PC-3 (cell line): Measurements from ENCODE around the gene ASB16. TPM values are rescaled to one million over a fixed set of nuclear protein-coding genes. Genes with fewer than 3 reads are reported as not detected.

Experiments used
- ATAC-seq: fragments of 200-7000 bp; cut with Tn5 transposase; 2 replicates; pipeline ENCODE4 v1.9.1; 2020; ENCODE audit warnings: mild to moderate bottlenecking, moderate library complexity
- BruUV-seq: library from RNA; stranded (reverse); fragments of 400-500 nt; replicated peaks from 2 replicates; lab custom pipeline; 2021; lab: Mats Ljungman, UMichigan
- CTCF ChIA-PET: fragments of 300-600 bp; sonication (Branson Sonifier 250); formaldehyde crosslinking; loops from one replicate; lab custom pipeline; 2022; ENCODE audit warnings: antibody characterized with exemption; lab: Charles Lee
- POLR2A ChIA-PET: fragments of 300-600 bp; sonication (Branson Sonifier 250); formaldehyde crosslinking; loops from one replicate; lab custom pipeline; 2022; ENCODE audit warnings: antibody characterized with exemption; ENCODE audit not compliant: unreplicated experiment; lab: Charles Lee
- DNase-seq: peaks from one replicate; pipeline ENCODE4 v3.0.0-alpha.2; 2015
- H2AFZ ChIP-seq: fragments of 300-600 bp; sonication (generic); 2 replicates; pipeline ENCODE4 v1.6.0; 2016; ENCODE audit warnings: antibody characterized with exemption, low read length
- H3F3A ChIP-seq: fragments of 300-600 bp; sonication (generic); one replicate; pipeline ENCODE4 v1.6.0; 2017; ENCODE audit warnings: antibody characterized with exemption, low read length, control low read depth, mild to moderate bottlenecking; ENCODE audit not compliant: unreplicated experiment
- H3K27ac ChIP-seq: fragments of 300-600 bp; sonication (generic); 2 replicates; pipeline ENCODE4 v1.5.1; 2016; ENCODE audit warnings: mild to moderate bottlenecking, low read length
- H3K27me3 ChIP-seq: fragments of 300-600 bp; sonication (generic); 2 replicates; pipeline ENCODE4 v1.6.1; 2016; ENCODE audit warnings: low read length, mixed read lengths
- H3K36me3 ChIP-seq: fragments of 300-600 bp; sonication (generic); 2 replicates; pipeline ENCODE4 v1.6.1; 2016; ENCODE audit warnings: low read depth, mixed run types, low read length, mixed read lengths
- H3K4me1 ChIP-seq: fragments of 300-600 bp; sonication (generic); 2 replicates; pipeline ENCODE4 v1.5.1; 2016; ENCODE audit warnings: low read length; ENCODE audit not compliant: insufficient read depth
- H3K4me2 ChIP-seq: fragments of 300-600 bp; sonication (generic); 2 replicates; pipeline ENCODE4 v1.6.0; 2016; ENCODE audit warnings: low read length
- H3K4me3 ChIP-seq: fragments of 300-600 bp; sonication (generic); 2 replicates; pipeline ENCODE4 v1.5.1; 2016; ENCODE audit warnings: mild to moderate bottlenecking, low read length, mixed read lengths
- H3K79me2 ChIP-seq: fragments of 300-600 bp; sonication (generic); 2 replicates; pipeline ENCODE4 v1.6.1; 2017; ENCODE audit warnings: low read length, mixed read lengths
- H3K9ac ChIP-seq: fragments of 300-600 bp; sonication (generic); 2 replicates; pipeline ENCODE4 v1.6.0; 2016; ENCODE audit warnings: mild to moderate bottlenecking, low read length
- H3K9me2 ChIP-seq: fragments of 300-600 bp; sonication (generic); replicated peaks from 2 replicates; pipeline ENCODE4 v1.6.1; 2016; ENCODE audit warnings: mixed run types, low read length, mixed read lengths
- H3K9me3 ChIP-seq: fragments of 300-600 bp; sonication (generic); 2 replicates; pipeline ENCODE4 v1.6.1; 2016; ENCODE audit warnings: low read length, mixed read lengths
- H4K20me1 ChIP-seq: fragments of 300-600 bp; sonication (generic); 2 replicates; pipeline ENCODE4 v1.6.1; 2016; ENCODE audit warnings: low read length, mixed read lengths
- CTCF ChIP-seq: fragments of 300-600 bp; sonication (generic); conservative IDR thresholded peaks from 2 replicates; pipeline ENCODE4 v1.5.1; 2017; ENCODE audit warnings: antibody characterized with exemption, low read depth, mild to moderate bottlenecking, low read length
- EZH2 ChIP-seq: fragments of 300-600 bp; sonication (generic); IDR thresholded peaks from one replicate; pipeline ENCODE4 v1.6.1; 2017; ENCODE audit warnings: antibody characterized with exemption, mild to moderate bottlenecking, low read length; ENCODE audit not compliant: unreplicated experiment
- EZH2phosphoT487 ChIP-seq: fragments of 300-600 bp; sonication (generic); IDR thresholded peaks from 2 replicates; pipeline ENCODE4 v1.6.1; 2018; ENCODE audit warnings: mild to moderate bottlenecking, antibody characterized with exemption, low read length, borderline replicate concordance
- intact Hi-C: fragments of 100-400 bp; cut with micrococcal nuclease; formaldehyde crosslinking; loops from 2 replicates; pipeline ENCODE4 v1.9.0; 2023
- total RNA-seq: library from RNA; depleted of rRNA; stranded (reverse); fragments of >200 nt; gene quantifications from 2 replicates; pipeline ENCODE4 v1.2.3, GENCODE V29; 2014

Gene ASB16
- total RNA-seq, 1 experiment from 2014 or later = 0.51 TPM

GRCh38 chr17:44144966-44145739 lies 25.4 kb upstream of the ASB16 start:
- Histone ChIP-seq H3K9me3 (no peaks in the 10 kb centered on the region), H4K20me1 (no peaks in the 10 kb centered on the region), H3K4me2 (no peak overlapping the region), H3K79me2 (peaks cover 47% of the 10 kb centered on the region), H3K27ac (no peak overlapping the region), H3K36me3 (peaks cover 17% of the 10 kb centered on the region; the same call in 1 of the 2 replicates), H3F3A (no peaks in the 10 kb centered on the region), H3K4me1 (peaks cover 11% of the 10 kb centered on the region), H3K9me2 (no peaks in the 10 kb centered on the region), H2AFZ (no peak overlapping the region), H3K9ac (no peak overlapping the region), H3K4me3 (no peak overlapping the region), H3K27me3 (no peaks in the 10 kb centered on the region)
- ChIA-PET CTCF (no interaction called here), POLR2A (no interaction called here)
- no peak for ATAC-seq
- no TSS peak for BruUV-seq
- no peak for DNase-seq
- TF ChIP-seq CTCF (no peak), EZH2phosphoT487 (no peak)
- intact Hi-C loops = no loop called here

- no peaks in the 10 kb centered on the region for H3K27me3 ChIP-seq
- H3K9ac ChIP-seq = no peak overlapping the region
- CTCF ChIA-PET = no interaction called here
- H3K79me2 ChIP-seq = peaks cover 61% of the 10 kb centered on the region
- H3K4me1 ChIP-seq = peaks cover 6% of the 10 kb centered on the region
- intact Hi-C loops = no loop called here
- POLR2A ChIA-PET = no interaction called here
- peaks cover 8% of the 10 kb centered on the region; the same call in 1 of the 2 replicates for H4K20me1 ChIP-seq
- BruUV-seq = no TSS peak
- no peaks in the 10 kb centered on the region for H3K9me2 ChIP-seq
- H3K9me3 ChIP-seq = no peaks in the 10 kb centered on the region
- no peak overlapping the region for H2AFZ ChIP-seq
- H3K4me3 ChIP-seq = no peak overlapping the region
- H3K36me3 ChIP-seq = peaks cover 24% of the 10 kb centered on the region; the same call in 1 of the 2 replicates
- ATAC-seq = no peak
- no peak for DNase-seq
- H3K4me2 ChIP-seq = no peak overlapping the region
- no peak overlapping the region for H3K27ac ChIP-seq
- no peak for TF ChIP-seq EZH2phosphoT487
- no peak for TF ChIP-seq CTCF
- TF ChIP-seq EZH2 = no peak
- H3F3A ChIP-seq = no peaks in the 10 kb centered on the region
These were observed 23.8 kb upstream of the ASB16 start for GRCh38 chr17:44146375-44147346.
